Measurements from ENCODE around the gene MYO5A.

GRCh38 chr15:52344592-52344991 is 184.1 kb downstream of the MYO5A start:
- TF ChIP-seq, protein P1, sequence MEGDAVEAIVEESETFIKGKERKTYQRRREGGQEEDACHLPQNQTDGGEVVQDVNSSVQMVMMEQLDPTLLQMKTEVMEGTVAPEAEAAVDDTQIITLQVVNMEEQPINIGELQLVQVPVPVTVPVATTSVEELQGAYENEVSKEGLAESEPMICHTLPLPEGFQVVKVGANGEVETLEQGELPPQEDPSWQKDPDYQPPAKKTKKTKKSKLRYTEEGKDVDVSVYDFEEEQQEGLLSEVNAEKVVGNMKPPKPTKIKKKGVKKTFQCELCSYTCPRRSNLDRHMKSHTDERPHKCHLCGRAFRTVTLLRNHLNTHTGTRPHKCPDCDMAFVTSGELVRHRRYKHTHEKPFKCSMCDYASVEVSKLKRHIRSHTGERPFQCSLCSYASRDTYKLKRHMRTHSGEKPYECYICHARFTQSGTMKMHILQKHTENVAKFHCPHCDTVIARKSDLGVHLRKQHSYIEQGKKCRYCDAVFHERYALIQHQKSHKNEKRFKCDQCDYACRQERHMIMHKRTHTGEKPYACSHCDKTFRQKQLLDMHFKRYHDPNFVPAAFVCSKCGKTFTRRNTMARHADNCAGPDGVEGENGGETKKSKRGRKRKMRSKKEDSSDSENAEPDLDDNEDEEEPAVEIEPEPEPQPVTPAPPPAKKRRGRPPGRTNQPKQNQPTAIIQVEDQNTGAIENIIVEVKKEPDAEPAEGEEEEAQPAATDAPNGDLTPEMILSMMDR (IDR thresholded peaks at IDR 0.05), result no peak
- no peak for TF ChIP-seq POLR2AphosphoS5 (IDR thresholded peaks at IDR 0.05)
- TF ChIP-seq EP300 (IDR thresholded peaks at IDR 0.05), result no peak
- TF ChIP-seq POLR2A (IDR thresholded peaks at IDR 0.05), result no peak
